SK-N-SH treated with all-trans-retinoic acid at 6 μM for 48 hours (cell line): ENCODE results near the gene NFKB1.

Experiments
- ARNTL ChIP-seq: fragments of 450-650 bp; formaldehyde crosslinking; IDR thresholded peaks from 2 replicates; pipeline ENCODE4 v1.5.0; 2020; ENCODE audit warnings: low read depth, mild to moderate bottlenecking, moderate library complexity, borderline replicate concordance
- BACH2 ChIP-seq: fragments of 250-450 bp; sonication (Bioruptor Pico); IDR thresholded peaks from 2 replicates; pipeline ENCODE4 v1.9.0; 2021; ENCODE audit warnings: mild to moderate bottlenecking, borderline replicate concordance
- CREB5 ChIP-seq: fragments of 250-450 bp; sonication (Bioruptor Pico); IDR thresholded peaks from 2 replicates; pipeline ENCODE4 v1.5.1; 2020; ENCODE audit warnings: low read depth, mild to moderate bottlenecking, moderate library complexity
- ESRRG ChIP-seq: fragments of 250-450 bp; sonication (Bioruptor Pico); IDR thresholded peaks from 2 replicates; pipeline ENCODE4 v1.6.1; 2021; ENCODE audit warnings: mild to moderate bottlenecking
- GLIS3 ChIP-seq: fragments of 250-450 bp; sonication (Bioruptor Pico); IDR thresholded peaks from 2 replicates; pipeline ENCODE4 v1.5.0; 2020; ENCODE audit warnings: mild to moderate bottlenecking, moderate library complexity
- ISL1 ChIP-seq: fragments of 250-450 bp; sonication (Bioruptor Pico); IDR thresholded peaks from 2 replicates; pipeline ENCODE4 v2.1.2; 2022; ENCODE audit warnings: mild to moderate bottlenecking, moderate library complexity
- OSR1 ChIP-seq: fragments of 250-450 bp; sonication (Bioruptor Pico); IDR thresholded peaks from 2 replicates; pipeline ENCODE4 v1.8.0; 2022; ENCODE audit warnings: moderate library complexity, mild to moderate bottlenecking, inconsistent platforms
- PATZ1 ChIP-seq: fragments of 250-450 bp; sonication (Bioruptor Pico); IDR thresholded peaks from 2 replicates; pipeline ENCODE4 v1.8.0; 2020; ENCODE audit warnings: mild to moderate bottlenecking, moderate library complexity, borderline replicate concordance
- TOX ChIP-seq: fragments of 250-450 bp; sonication (Bioruptor Pico); IDR thresholded peaks from 2 replicates; pipeline ENCODE4 v1.8.0; 2021; ENCODE audit warnings: mild to moderate bottlenecking, moderate library complexity, borderline replicate concordance
- ZFP3 ChIP-seq: fragments of 250-450 bp; sonication (Bioruptor Pico); IDR thresholded peaks from 2 replicates; pipeline ENCODE4 v1.5.0; 2020; ENCODE audit warnings: mild to moderate bottlenecking, moderate library complexity
- ZFP30 ChIP-seq: fragments of 450-650 bp; formaldehyde crosslinking; IDR thresholded peaks from 2 replicates; pipeline ENCODE4 v1.5.0; 2022; ENCODE audit warnings: mild to moderate bottlenecking, moderate library complexity
- ZNF8 ChIP-seq: fragments of 450-650 bp; formaldehyde crosslinking; IDR thresholded peaks from 2 replicates; pipeline ENCODE4 v1.5.0; 2020; ENCODE audit warnings: mild to moderate bottlenecking, moderate library complexity

- TF ChIP-seq BACH2 (CRISPR knock-in tag) (no peak), GLIS3 (CRISPR knock-in tag) (no peak), ZFP30 (CRISPR knock-in tag) (no peak), PATZ1 (CRISPR knock-in tag) (no peak), OSR1 (CRISPR knock-in tag) (no peak), ISL1 (CRISPR knock-in tag) (no peak), TOX (CRISPR knock-in tag) (no peak), CREB5 (CRISPR knock-in tag) (no peak), ARNTL (CRISPR knock-in tag) (no peak), ZFP3 (CRISPR knock-in tag) (no peak), ESRRG (CRISPR knock-in tag) (no peak), ZNF8 (no peak)
Measured at GRCh38 chr4:102543030-102543928, 42.1 kb downstream of the NFKB1 start.
